Adipocyte (in vitro differentiated cells): ENCODE data around the gene AGER.

ENCODE experiments used
- DNase-seq: peaks from one replicate; pipeline ENCODE4 v3.0.0-alpha.2; 2015; ENCODE audit warnings: low read depth
- H3K27me3 ChIP-seq: replicated peaks from 2 replicates; pipeline ENCODE4 v1.7.0; 2013; ENCODE audit warnings: mild to moderate bottlenecking, low read length, moderate library complexity; ENCODE audit not compliant: control insufficient read depth, insufficient read depth
- H3K36me3 ChIP-seq: 2 replicates; pipeline ENCODE4 v1.7.0; 2013; ENCODE audit warnings: low read length, mild to moderate bottlenecking, moderate library complexity; ENCODE audit not compliant: control insufficient read depth, insufficient read depth, severe bottlenecking
- H3K4me1 ChIP-seq: 2 replicates; pipeline ENCODE4 v1.7.0; 2013; ENCODE audit warnings: mild to moderate bottlenecking, low read length, moderate library complexity; ENCODE audit not compliant: control insufficient read depth, insufficient read depth
- H3K4me3 ChIP-seq: 2 replicates; pipeline ENCODE4 v1.7.0; 2013; ENCODE audit warnings: mild to moderate bottlenecking, low read length, moderate library complexity
- H3K9ac ChIP-seq: 2 replicates; pipeline ENCODE4 v1.7.0; 2013; ENCODE audit warnings: mild to moderate bottlenecking, low read length, moderate library complexity
- H3K9me3 ChIP-seq: 2 replicates; pipeline ENCODE4 v1.7.0; 2013; ENCODE audit warnings: mild to moderate bottlenecking, low read length, moderate library complexity; ENCODE audit not compliant: control insufficient read depth

Gene AGER

DNA sequence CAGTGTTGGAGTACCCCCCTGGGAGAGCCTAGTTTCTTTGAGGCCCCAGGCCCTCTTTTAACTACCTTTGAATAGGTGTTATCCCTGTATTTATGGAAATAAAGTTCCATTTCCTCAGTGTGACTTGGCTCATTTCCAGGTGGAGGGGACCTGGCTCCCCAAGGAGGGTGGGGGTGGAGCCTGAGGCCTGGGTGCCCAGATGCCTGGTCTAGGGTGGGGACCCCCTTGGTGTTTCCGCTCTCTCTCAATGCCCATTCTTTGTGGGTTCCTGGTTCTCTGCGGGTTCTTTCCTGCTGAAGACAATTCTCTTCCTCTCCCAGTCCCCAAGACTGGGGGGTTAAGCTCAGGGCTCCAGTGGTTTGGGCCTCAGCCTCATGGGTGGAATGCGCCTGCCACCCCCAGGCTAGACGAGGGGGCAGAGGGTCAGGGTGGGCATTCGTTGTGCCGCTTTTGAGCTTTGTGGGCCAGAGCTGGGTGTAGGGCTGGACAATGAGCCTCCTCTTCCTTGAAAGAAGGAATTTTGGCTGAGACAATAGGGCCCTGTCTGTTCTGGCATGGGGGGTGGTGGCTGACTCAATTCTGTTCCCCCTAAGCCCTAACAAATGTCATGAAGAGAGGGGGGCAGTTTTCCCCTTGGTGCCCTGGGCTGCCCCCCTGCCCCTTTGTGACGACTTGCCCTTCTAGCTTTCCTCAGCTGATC, 20.3 kb downstream of the AGER start:
- Histone ChIP-seq H3K27me3 (no peaks in the 10 kb centered on the region), H3K4me1 (peaks cover 3% of the 10 kb centered on the region), H3K9ac (no peak overlapping the region), H3K36me3 (peaks cover 26% of the 10 kb centered on the region), H3K9me3 (no peaks in the 10 kb centered on the region), H3K4me3 (no peak overlapping the region)
- DNase-seq = no peak

DNA sequence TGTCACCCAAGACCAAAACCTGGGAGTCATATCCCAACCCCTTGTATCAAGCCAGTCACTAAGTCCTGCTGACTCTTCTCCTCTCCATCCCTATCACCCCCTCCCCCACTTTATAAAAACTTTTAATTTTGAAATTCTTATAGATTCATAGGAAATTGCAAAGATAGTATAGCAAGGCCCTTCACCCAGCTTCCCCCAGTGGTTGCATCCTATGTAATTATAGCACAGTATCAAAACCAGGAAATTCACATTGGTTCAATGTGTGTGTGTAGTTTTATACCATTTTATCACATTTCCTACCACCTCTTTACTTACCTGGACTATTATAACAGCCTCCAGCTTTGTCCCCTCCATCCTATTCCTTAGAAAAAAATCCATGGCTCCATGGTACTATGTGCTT, 26.0 kb downstream of the AGER start:
- no peaks in the 10 kb centered on the region for H3K9me3 ChIP-seq
- no peaks in the 10 kb centered on the region for H3K27me3 ChIP-seq
- no peak overlapping the region for H3K9ac ChIP-seq
- no peak overlapping the region for H3K4me3 ChIP-seq
- no peak for DNase-seq
- H3K36me3 ChIP-seq = peaks cover 21% of the 10 kb centered on the region
- peaks cover 17% of the 10 kb centered on the region for H3K4me1 ChIP-seq

DNA sequence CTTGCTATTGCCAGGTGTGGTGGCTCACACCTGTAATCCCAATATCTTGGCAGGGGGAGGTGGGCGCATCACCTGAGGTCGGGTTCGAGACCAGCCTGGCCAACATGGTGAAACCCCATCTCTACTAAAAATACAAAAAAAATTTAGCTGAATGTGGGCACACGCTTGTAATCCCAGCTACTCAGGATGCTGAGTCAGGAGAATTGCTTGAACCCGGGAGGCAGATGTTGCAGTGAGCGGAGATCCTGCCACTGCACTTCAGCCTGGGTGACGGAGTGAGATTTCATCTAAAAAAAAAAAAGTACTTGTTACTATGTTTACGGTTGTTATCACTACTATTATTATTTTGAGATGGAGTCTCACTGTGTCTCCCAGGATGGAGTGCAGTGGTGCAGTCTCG, 27.2 kb downstream of the AGER start:
- no peaks in the 10 kb centered on the region for H3K9me3 ChIP-seq
- peaks cover 28% of the 10 kb centered on the region for H3K4me1 ChIP-seq
- H3K9ac ChIP-seq = no peak overlapping the region
- no peak overlapping the region for H3K4me3 ChIP-seq
- H3K27me3 ChIP-seq = no peaks in the 10 kb centered on the region
- peaks cover 21% of the 10 kb centered on the region for H3K36me3 ChIP-seq
- no peak for DNase-seq

DNA sequence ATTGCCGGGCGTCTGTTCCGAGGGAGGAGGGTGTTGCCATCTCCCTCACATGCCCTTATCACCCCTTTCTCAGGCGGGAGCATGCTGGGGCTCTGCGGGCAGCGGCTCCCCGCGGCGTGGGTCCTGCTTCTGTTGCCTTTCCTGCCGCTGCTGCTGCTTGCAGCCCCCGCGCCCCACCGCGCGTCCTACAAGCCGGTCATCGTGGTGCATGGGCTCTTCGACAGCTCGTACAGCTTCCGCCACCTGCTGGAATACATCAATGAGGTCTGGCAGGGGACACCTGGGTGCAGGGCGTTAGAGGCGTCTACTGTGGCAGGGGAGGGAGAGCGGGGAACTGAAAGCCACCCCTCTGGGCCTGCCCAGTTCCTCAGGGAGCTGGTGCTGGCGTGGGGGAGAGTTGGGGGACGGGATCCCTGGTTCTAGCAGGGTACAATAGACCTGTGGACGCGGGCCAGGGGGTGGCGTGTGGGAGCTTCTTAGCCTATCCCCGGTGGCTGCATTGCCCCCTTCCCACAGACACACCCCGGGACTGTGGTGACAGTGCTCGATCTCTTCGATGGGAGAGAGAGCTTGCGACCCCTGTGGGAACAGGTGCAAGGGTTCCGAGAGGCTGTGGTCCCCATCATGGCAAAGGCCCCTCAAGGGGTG, 29.4 kb downstream of the AGER start:
- no peaks in the 10 kb centered on the region for H3K9me3 ChIP-seq
- H3K4me3 ChIP-seq = peak overlapping the region; percentile 90
- DNase-seq = peak; percentile 82
- peaks cover 28% of the 10 kb centered on the region for H3K4me1 ChIP-seq
- H3K27me3 ChIP-seq = peaks cover 6% of the 10 kb centered on the region
- peaks cover 21% of the 10 kb centered on the region for H3K36me3 ChIP-seq
- peak overlapping the region; percentile 88 for H3K9ac ChIP-seq

DNA sequence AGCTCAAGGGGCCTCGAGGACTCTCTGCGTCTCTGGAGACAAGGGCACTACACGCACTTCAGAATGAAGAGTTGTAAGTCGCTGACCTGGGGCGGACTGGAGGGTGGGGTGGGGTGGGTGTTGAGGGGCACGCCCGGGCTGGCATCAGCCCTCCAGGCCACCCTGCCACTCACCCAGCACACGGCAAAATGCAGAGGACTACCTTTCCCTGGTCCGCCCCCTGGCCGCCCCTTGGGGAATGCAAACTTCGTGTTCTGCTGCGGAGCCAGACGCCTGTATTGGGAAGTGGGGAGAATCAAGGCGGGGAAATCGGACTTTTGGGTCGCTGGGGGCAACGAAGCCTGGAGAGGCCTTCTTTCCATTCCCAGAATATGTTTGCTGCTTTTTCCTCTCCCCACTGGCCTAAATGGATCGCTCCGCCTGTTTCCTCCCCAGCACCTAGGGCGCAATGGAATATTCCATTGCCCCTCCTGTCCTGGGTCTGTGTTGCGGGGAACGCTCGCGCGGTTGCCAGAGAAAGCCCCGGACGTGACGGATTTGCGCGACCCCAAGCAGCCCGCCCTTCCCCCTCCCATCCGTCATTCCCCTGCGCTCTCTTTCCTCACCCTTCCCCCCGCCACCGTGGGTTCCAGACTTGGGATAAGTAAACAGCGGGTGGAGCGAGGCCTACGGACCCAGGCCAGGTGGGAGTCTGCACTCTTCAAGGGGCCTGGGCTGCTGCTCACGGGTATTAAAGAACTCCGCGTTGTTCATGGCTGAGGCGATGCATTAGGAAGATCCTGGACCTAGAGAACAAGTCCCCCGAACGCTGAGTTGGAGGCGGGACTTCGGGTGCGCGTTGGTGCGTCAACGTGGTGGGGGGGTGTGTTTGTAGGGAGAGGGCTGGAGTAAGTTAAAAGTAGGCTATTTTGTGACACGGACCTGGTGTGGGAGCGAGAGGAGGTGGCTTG, 30.2 kb downstream of the AGER start, which contains the start of gene PPT2:
Gene PPT2, plus strand, starts transcription at position 578 of the 950 bp plus-strand sequence. CDS start 454 bp downstream, outside the sequence.
- peak; percentile 96 for DNase-seq
- Histone ChIP-seq H3K9ac (peak within 1 kb of the TSS; percentile 88), H3K4me1 (peaks cover 28% of the 10 kb centered on the region), H3K4me3 (peak within 1 kb of the TSS; percentile 90), H3K27me3 (peaks cover 6% of the 10 kb centered on the region), H3K36me3 (peaks cover 20% of the 10 kb centered on the region), H3K9me3 (no peaks in the 10 kb centered on the region)

DNA sequence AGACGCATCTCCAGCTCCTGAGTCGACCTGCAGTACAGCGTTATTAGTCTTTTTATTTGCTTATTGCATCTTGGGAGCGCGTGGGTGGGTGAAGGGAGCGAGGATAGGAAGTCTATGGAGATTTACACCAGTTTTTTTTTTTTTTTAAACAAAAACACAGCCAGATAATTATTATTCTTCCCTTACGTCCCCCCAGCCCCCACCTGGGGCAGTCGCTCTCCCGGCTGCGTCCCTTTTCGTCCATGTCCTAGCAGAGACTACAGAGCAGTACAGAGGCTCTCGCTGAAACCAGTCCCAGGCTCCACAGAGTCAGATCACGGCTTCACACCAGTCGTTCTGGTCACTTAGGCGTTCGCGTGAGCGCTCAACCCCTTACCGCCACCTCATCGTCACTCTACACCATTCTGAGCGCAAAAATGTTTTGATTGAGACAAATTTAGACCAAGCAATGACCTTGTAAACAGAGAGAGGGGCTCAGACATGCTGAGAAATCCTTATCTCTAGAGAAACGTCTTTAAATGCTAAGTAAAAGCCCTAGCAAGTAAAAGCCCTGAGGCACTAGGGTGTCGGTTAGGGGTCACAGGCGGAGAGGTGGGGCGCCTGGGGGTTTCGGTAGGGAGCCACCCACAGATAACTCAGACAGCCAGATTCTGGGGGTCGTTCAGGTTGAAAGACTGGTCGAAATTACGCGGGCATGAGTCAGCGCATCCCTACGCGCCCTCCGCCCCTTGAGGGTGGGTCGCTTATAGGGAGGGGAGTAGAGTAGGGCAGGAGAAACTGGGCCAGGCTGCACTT, 31.1 kb downstream of the AGER start:
- Histone ChIP-seq H3K36me3 (peaks cover 11% of the 10 kb centered on the region), H3K4me1 (peaks cover 28% of the 10 kb centered on the region), H3K4me3 (peak overlapping the region; percentile 90), H3K9me3 (no peaks in the 10 kb centered on the region), H3K9ac (peak overlapping the region; percentile 88), H3K27me3 (peaks cover 6% of the 10 kb centered on the region)
- peak; percentile 76 for DNase-seq

DNA sequence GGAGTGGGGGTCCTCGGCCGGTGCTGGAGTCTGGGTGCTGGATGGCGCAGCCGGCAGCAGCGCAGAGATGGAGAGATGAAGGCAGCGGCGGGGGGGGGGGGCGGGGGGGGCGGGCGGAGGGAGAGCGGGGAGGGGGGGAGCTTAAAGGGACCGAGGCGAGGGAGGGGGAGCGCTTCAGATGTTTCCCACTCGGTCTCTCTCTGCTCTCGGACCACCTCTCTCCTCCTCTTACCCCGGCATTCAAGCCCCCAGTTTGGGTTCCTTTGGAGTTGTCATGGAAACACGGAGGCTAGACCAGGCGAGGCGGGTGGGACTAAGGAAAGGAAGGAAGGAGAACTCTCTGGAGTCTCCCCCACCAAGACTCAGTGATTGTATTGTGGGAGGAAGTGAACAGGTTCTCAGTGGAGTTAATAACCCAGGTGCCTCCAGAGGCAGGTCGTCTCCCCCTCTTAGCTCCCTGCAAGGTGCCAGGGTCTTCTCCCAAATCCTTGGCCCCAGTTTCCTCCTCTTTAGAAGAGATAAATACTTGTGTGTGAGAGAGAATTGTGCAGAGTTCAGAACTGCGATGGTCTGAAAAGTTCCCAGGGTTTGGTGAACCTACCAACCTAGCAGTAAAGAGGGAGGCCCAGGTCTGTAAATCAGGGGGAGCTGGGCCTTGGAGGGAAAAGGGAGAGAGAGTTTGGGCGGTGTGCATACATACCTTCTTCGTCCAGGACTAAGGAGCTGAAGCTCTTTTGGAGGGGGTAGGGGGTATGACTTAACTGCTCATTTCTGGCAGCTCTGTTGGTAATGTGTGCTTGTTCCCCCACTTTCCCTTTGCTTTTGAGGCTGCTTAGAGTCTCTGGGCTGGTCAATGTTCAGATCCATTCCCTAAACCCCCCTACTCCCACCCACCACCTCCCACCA, 31.9 kb downstream of the AGER start, which contains the start of gene PRRT1:
Gene PRRT1, minus strand, starts transcription at position 77 of the 906 bp plus-strand sequence. CDS start 112 bp downstream, outside the sequence.
- Histone ChIP-seq H3K4me1 (peaks cover 28% of the 10 kb centered on the region), H3K27me3 (peaks cover 6% of the 10 kb centered on the region), H3K9ac (peak within 1 kb of the TSS; percentile 88), H3K9me3 (no peaks in the 10 kb centered on the region), H3K4me3 (peak within 1 kb of the TSS; percentile 90), H3K36me3 (peaks cover 2% of the 10 kb centered on the region)
- peak; percentile 44 for DNase-seq

DNA sequence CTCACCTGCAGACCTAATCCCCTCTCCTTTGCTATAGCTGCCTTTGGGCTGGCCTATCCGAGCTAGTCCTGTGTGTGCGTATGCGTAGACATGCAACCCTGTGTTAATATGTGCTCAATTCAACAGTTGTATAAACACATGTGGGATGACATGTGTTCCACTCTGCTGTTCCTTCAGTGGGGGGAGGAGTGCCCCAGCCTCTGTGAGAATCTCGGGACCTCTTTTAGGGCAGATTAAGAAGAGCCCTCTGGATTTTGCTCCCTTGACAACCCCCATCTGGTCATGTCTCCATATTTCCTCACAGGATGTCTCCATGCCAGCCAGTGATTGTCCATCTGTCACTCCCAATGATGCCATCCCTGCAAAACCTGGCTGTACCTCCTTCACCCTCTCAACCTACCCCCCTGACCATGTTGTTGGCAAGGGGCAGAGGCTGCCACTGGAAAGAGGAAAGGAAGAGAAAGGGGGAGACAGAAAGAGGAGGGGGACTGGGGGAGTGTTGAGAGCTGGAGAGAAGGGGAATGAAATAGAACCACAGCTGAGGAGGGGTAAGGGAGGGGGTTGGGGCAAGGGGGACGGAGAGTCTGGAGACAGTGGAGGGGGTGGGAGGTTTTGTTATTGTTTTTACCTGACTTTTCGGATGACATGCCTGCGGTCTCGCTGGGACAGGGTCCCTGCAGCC, 32.7 kb downstream of the AGER start:
- Histone ChIP-seq H3K27me3 (peaks cover 6% of the 10 kb centered on the region), H3K4me3 (no peak overlapping the region), H3K9me3 (no peaks in the 10 kb centered on the region), H3K36me3 (no peaks in the 10 kb centered on the region), H3K4me1 (peaks cover 28% of the 10 kb centered on the region), H3K9ac (no peak overlapping the region)
- no peak for DNase-seq

DNA sequence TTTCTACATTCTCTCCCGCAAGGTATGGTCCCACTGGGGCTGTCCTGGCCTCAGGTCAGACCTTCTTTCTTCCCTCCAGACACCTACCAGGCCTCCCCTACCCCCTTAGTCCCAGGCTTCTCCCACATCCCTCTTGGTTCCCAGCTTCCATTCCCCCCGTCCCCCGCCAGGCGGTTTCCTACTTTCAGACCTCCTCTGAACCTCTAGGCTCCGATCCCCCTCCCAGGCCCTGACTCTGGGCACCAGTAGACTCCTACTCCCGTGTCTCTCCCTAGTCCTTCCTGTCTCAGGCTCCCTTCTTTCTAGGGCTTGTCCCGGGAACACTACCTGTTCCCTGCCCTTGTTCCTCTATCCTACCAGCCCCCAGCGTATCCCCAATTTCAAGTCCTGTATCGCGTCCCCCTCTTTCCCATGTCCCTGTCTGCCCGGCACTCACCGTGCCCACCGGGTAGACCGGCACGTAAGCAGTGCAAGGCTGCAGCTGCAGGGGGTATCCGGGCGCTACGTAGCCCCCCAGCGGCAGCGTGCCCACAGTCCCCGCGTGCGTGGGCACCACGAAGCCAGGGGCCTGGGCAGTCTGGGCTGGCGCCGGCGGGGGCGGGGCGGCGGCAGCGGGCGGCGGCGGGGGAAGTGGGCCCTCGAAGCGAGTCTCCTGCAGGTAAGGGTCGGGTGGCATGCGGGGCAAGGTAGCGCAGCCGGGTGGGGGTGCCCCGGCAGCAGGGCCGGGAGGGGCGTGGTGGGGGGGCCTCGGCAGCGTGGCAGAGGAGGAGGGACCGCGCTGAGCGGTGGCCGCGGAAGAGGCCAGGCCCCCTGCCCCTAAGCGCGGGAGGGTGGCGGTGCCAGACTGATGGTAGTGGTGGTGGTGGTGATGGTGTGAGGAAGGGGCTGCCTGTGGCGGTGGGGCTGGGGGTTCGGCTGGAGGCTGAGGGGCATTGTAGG, 33.9 kb downstream of the AGER start:
- Histone ChIP-seq H3K27me3 (peaks cover 6% of the 10 kb centered on the region), H3K9ac (no peak overlapping the region), H3K36me3 (no peaks in the 10 kb centered on the region), H3K4me3 (no peak overlapping the region), H3K4me1 (peaks cover 23% of the 10 kb centered on the region), H3K9me3 (no peaks in the 10 kb centered on the region)
- DNase-seq = no peak
